ENCODE results near the gene DHDH. TPM values are rescaled to one million over a fixed set of nuclear protein-coding genes. Genes with fewer than 3 reads are reported as not detected.
"Not testable (repeated sequence)": the region's sequence is repeated elsewhere in the genome, so short reads cannot be mapped to it uniquely, and the experiment has no call there.

The DHDH gene
- polyA plus RNA-seq, 3 donors = 0.38 TPM; not detected in 2

DNA sequence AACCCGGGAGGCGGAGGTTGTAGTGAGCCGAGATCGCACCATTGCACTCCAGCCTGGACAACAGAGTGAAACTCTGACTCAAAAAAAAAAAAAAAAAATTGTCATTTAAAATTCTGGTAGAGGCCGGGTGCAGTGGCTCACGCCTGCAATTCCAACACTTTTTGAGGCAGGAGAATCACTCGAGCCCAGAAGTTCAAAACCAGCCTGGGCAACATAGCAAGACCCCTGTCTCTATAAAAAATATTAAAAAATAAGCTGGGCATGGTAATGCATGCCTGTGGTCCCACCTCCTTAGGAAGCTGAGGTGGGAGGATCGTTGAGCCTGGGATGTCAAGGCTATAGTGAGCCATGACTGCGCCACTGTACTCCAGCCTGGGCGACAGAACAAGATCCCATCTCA lies 27.2 kb upstream of the DHDH start:
- 95% methylated on average over 4 of the region's 10 CpGs for WGBS (ENCODE audit: insufficient coverage)

DNA sequence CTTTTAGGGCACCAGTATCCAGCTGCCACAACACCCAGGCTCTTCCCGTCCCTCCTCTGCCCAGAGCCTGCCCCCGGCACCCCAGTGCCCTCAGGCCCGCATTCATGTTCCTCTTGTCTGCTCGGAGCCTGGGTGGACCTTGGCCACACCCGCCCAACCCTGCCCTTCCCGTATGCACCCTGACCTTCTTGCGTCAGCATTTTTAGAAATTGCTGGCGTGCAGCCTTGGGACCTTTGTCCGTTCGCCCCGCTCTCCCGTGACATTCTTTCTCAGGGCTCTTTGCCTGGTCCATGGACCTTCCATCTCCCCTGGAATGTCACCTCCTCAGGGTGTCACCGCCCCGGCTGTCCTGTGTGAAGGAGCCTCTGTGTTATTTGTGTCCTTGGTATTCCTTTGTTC lies 25.8 kb upstream of the DHDH start:
- DNase-seq = peak; percentile 21 to 39 (median 37)
- Mint-ChIP-seq H3K27ac (peak overlapping the region in 6 of 7 donors; percentile 35 to 84 (median 74)), H3K36me3 (peaks cover 63 to 84% of the 10 kb centered on the region in 2 donors), H3K4me1 (peaks cover 8% of the 10 kb centered on the region), H3K27me3 (ENCODE audit: low read depth in 3 of 3) (no peaks in the 10 kb centered on the region), H3K9me3 (peaks cover 0 to 3% (median under 1%) of the 10 kb centered on the region in 7 donors), H3K4me3 (peak overlapping the region in 1 of 2 donors; percentile 68)
- H3K36me3 ChIP-seq (replicated peaks in 1 of 2; ENCODE audit: control insufficient read depth in 1 of 2, insufficient read depth in 2 of 2, low read length in 2 of 2) = peaks cover 52 to 77% of the 10 kb centered on the region in 2 donors
- H3K27ac ChIP-seq (ENCODE audit: low read depth in 1 of 2, low read length in 2 of 2) = peak overlapping the region in 1 of 2 donors; percentile 53
- no peak overlapping the region for H3K4me3 ChIP-seq (replicated peaks in 1 of 3; ENCODE audit: low read depth in 2 of 3, low read length in 3 of 3)
- intact Hi-C loops (cut with micrococcal nuclease) = no loop called here
- H3K27me3 ChIP-seq (ENCODE audit: control insufficient read depth in 2 of 2, insufficient read depth in 2 of 2, low read length in 2 of 2) = no peaks in the 10 kb centered on the region
- H3K4me2 ChIP-seq (replicated peaks; ENCODE audit: extremely low read depth, low read length, poor library complexity, severe bottlenecking) = no peak overlapping the region
- peaks cover 5% of the 10 kb centered on the region for H3K79me2 ChIP-seq (ENCODE audit: insufficient read depth, low read length)
- peaks cover 10 to 11% of the 10 kb centered on the region in 2 donors for H3K4me1 ChIP-seq (ENCODE audit: control insufficient read depth in 1 of 2, insufficient read depth in 2 of 2, low read length in 2 of 2)
- 59% methylated on average over 9 of the region's 14 CpGs for WGBS (ENCODE audit: insufficient coverage)
- TF ChIP-seq, protein P1, sequence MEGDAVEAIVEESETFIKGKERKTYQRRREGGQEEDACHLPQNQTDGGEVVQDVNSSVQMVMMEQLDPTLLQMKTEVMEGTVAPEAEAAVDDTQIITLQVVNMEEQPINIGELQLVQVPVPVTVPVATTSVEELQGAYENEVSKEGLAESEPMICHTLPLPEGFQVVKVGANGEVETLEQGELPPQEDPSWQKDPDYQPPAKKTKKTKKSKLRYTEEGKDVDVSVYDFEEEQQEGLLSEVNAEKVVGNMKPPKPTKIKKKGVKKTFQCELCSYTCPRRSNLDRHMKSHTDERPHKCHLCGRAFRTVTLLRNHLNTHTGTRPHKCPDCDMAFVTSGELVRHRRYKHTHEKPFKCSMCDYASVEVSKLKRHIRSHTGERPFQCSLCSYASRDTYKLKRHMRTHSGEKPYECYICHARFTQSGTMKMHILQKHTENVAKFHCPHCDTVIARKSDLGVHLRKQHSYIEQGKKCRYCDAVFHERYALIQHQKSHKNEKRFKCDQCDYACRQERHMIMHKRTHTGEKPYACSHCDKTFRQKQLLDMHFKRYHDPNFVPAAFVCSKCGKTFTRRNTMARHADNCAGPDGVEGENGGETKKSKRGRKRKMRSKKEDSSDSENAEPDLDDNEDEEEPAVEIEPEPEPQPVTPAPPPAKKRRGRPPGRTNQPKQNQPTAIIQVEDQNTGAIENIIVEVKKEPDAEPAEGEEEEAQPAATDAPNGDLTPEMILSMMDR (IDR thresholded peaks at IDR 0.05) = no peak
- H3K9ac ChIP-seq (ENCODE audit: insufficient read depth, low read length, poor library complexity, severe bottlenecking) = no peak overlapping the region
- no peaks in the 10 kb centered on the region for H3K9me3 ChIP-seq (replicated peaks in 1 of 2; ENCODE audit: control insufficient read depth in 1 of 2, insufficient read depth in 1 of 2, low read length in 2 of 2)
- no peak overlapping the region for H2AFZ ChIP-seq (ENCODE audit: insufficient read depth, low read depth, low read length, poor library complexity, severe bottlenecking)
- H4K20me1 ChIP-seq (ENCODE audit: insufficient read depth, low read length) = peaks cover 21% of the 10 kb centered on the region

More for the DNA sequence above, 27.2 kb upstream of the DHDH start:
- peaks cover 23 to 24% of the 10 kb centered on the region in 2 donors for H3K4me1 ChIP-seq (ENCODE audit: control insufficient read depth in 1 of 2, insufficient read depth in 2 of 2, low read length in 2 of 2)
- peaks cover 32% of the 10 kb centered on the region for H4K20me1 ChIP-seq (ENCODE audit: insufficient read depth, low read length)
- peaks cover 16% of the 10 kb centered on the region for H3K79me2 ChIP-seq (ENCODE audit: insufficient read depth, low read length)
- Mint-ChIP-seq H3K4me3 (no peak overlapping the region), H3K36me3 (peaks cover 56 to 79% of the 10 kb centered on the region in 2 donors), H3K9me3 (peaks cover 0 to 3% (median 0%) of the 10 kb centered on the region in 7 donors), H3K4me1 (peaks cover 17% of the 10 kb centered on the region), H3K27me3 (ENCODE audit: low read depth in 3 of 3) (peaks cover 0 to 2% (median 0%) of the 10 kb centered on the region in 3 donors), H3K27ac (peak overlapping the region in 2 of 7 donors; percentile 41 to 50)
- no peak overlapping the region for H3K4me2 ChIP-seq (replicated peaks; ENCODE audit: extremely low read depth, low read length, poor library complexity, severe bottlenecking)
- no peaks in the 10 kb centered on the region for H3K27me3 ChIP-seq (ENCODE audit: control insufficient read depth in 2 of 2, insufficient read depth in 2 of 2, low read length in 2 of 2)
- H3K9ac ChIP-seq (ENCODE audit: insufficient read depth, low read length, poor library complexity, severe bottlenecking) = no peak overlapping the region
- H3K27ac ChIP-seq (ENCODE audit: low read depth in 1 of 2, low read length in 2 of 2) = no peak overlapping the region
- peaks cover 44 to 63% of the 10 kb centered on the region in 2 donors for H3K36me3 ChIP-seq (replicated peaks in 1 of 2; ENCODE audit: control insufficient read depth in 1 of 2, insufficient read depth in 2 of 2, low read length in 2 of 2)
- intact Hi-C loops (cut with micrococcal nuclease) = no loop called here
- H2AFZ ChIP-seq (ENCODE audit: insufficient read depth, low read depth, low read length, poor library complexity, severe bottlenecking) = no peak overlapping the region
- H3K9me3 ChIP-seq (replicated peaks in 1 of 2; ENCODE audit: control insufficient read depth in 1 of 2, insufficient read depth in 1 of 2, low read length in 2 of 2) = no peaks in the 10 kb centered on the region
- TF ChIP-seq, protein P1 (IDR thresholded peaks at IDR 0.05) = no peak
- H3K4me3 ChIP-seq (replicated peaks in 1 of 3; ENCODE audit: low read depth in 2 of 3, low read length in 3 of 3) = no peak overlapping the region
- DNase-seq = no peak

DNA sequence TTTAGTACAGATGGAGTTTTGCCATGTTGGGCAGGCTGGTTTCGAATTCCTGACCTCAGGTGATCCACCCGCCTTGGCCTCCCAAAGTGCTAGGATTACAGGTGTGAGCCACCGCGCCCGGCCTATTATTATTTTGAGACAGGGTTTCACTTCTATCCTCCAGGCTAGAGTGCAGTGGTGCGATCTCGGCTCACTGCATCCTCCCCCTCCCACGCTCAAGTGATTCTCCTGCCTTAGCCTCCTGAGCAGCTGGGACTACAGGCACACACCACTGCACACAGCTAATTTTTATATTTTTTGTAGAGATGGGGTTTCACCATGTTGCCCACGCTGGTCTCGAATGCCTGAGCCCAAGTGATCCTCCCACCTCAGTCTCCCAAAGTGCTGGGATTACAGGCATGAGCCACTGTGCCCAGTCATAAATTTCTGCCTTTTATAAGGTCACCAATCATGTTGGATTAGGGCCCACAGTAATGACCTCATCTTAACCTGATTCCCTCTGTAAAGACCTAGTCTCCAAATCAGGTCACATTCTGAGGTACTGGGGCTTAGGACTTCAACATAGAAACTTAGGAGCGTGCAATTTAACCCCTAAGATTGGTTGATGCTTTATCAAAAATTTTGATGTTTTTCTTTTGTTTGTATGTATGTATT lies 23.9 kb upstream of the DHDH start:
- DNase-seq; H2AFZ ChIP-seq (ENCODE audit: insufficient read depth, low read depth, low read length, poor library complexity, severe bottlenecking); H3K4me3 ChIP-seq (replicated peaks in 1 of 3; ENCODE audit: low read depth in 2 of 3, low read length in 3 of 3); H3K27me3 Mint-ChIP-seq (ENCODE audit: low read depth in 3 of 3); intact Hi-C loops (cut with micrococcal nuclease); H4K20me1 ChIP-seq (ENCODE audit: insufficient read depth, low read length); H3K27ac ChIP-seq (ENCODE audit: low read depth in 1 of 2, low read length in 2 of 2); H3K27me3 ChIP-seq (ENCODE audit: control insufficient read depth in 2 of 2, insufficient read depth in 2 of 2, low read length in 2 of 2); H3K4me1 Mint-ChIP-seq; H3K4me2 ChIP-seq (replicated peaks; ENCODE audit: extremely low read depth, low read length, poor library complexity, severe bottlenecking); H3K9me3 Mint-ChIP-seq; H3K4me3 Mint-ChIP-seq; H3K9me3 ChIP-seq (replicated peaks in 1 of 2; ENCODE audit: control insufficient read depth in 1 of 2, insufficient read depth in 1 of 2, low read length in 2 of 2); H3K9ac ChIP-seq (ENCODE audit: insufficient read depth, low read length, poor library complexity, severe bottlenecking); H3K79me2 ChIP-seq (ENCODE audit: insufficient read depth, low read length): not testable (repeated sequence)
- H3K36me3 ChIP-seq (replicated peaks in 1 of 2; ENCODE audit: control insufficient read depth in 1 of 2, insufficient read depth in 2 of 2, low read length in 2 of 2) = peaks cover 69 to 87% of the 10 kb centered on the region in 2 donors
- H3K36me3 Mint-ChIP-seq = peaks cover 72 to 95% of the 10 kb centered on the region in 2 donors
- 91% methylated on average over 6 of the region's 11 CpGs for WGBS (ENCODE audit: insufficient coverage)
- H3K4me1 ChIP-seq (ENCODE audit: control insufficient read depth in 1 of 2, insufficient read depth in 2 of 2, low read length in 2 of 2) = peaks cover 9 to 11% of the 10 kb centered on the region in 2 donors
- H3K27ac Mint-ChIP-seq = peak overlapping the region in 2 of 7 donors; percentile 35 to 46

Data from CD14-positive monocyte (primary cell).